ENCODE measurements around the gene MLXIP.
"Not testable (repeated sequence)": the region's sequence is repeated elsewhere in the genome, so short reads cannot be mapped to it uniquely, and the experiment has no call there.

Gene MLXIP

GRCh38 chr12:122078141-122079032, at the start of gene MLXIP:
MLXIP (plus strand) TSS chr12:122078756; CDS start chr12:122078854, 98 bp downstream.
- DNase-seq: peak; percentile 89

GRCh38 chr12:122028905-122029560, 49.5 kb upstream of the MLXIP start:
- peak; percentile 42 for DNase-seq

DNA sequence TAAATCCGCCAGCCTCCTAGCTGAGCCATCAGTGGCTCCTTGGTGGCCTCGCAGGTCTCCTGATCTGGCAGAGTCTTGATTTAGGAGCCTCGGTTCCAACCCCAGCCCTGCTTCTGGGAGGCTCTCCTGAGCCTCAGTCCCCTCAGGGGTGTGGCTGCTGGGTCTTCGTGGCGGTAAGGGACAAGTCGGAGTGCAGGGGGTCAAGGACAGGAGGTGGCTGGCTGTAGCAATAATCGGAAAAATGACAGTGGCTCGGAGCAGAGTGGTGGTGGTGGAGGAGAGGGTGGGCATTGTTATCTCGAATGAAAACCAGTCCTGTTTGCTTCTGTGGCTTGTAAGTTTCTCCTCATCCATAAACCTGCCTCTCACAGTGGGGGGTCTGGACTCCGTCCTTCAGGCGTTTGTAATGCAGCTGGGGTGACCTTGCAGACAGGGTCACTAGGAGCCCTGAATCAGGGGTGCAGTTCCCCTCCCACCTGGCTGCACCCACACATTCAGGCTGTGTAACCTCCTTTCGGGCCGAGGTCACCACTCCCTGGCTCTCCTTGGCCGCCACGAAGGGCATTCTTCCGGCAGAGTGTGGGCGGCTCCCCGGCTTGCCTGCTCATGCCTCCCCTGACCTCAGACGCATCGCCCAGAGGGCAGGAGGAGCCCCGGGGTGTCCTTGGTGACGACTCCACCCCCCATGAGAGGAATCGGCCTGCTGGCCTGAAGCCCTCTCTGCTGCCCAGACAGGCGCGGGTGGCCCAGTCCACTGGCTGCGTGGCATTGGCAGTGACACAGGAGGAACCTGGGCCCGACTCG, 48.7 kb upstream of the MLXIP start:
- no peak for DNase-seq

GRCh38 chr12:122030424-122031035, 48.0 kb upstream of the MLXIP start:
- no peak for DNase-seq

- DNase-seq: no peak
Observed at GRCh38 chr12:122031342-122032216, 47.0 kb upstream of the MLXIP start.

- no peak for DNase-seq
Observed at GRCh38 chr12:122032580-122032979, 46.0 kb upstream of the MLXIP start.

GRCh38 chr12:122035292-122035691, 43.3 kb upstream of the MLXIP start:
- no peak for DNase-seq

DNA sequence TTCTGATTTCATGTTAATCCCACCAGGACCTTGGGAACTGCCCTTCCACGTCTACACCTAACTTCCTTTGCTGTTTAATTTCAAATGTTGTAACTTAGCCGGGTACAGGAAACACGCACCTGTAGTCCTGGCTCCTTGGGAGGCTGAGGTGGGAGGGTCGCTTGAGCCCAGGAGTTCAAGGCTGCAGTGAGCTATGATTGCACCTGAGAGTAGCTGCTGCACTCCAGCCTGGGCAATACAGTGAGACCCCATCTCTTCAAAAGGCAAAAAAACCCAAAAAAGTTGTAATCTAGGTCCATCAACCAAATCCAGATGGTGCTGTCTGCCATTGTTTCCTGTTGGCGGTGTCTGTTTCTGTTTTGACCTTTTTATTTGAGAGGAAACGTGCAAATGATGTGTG, 42.4 kb upstream of the MLXIP start:
- DNase-seq: no peak

DNA sequence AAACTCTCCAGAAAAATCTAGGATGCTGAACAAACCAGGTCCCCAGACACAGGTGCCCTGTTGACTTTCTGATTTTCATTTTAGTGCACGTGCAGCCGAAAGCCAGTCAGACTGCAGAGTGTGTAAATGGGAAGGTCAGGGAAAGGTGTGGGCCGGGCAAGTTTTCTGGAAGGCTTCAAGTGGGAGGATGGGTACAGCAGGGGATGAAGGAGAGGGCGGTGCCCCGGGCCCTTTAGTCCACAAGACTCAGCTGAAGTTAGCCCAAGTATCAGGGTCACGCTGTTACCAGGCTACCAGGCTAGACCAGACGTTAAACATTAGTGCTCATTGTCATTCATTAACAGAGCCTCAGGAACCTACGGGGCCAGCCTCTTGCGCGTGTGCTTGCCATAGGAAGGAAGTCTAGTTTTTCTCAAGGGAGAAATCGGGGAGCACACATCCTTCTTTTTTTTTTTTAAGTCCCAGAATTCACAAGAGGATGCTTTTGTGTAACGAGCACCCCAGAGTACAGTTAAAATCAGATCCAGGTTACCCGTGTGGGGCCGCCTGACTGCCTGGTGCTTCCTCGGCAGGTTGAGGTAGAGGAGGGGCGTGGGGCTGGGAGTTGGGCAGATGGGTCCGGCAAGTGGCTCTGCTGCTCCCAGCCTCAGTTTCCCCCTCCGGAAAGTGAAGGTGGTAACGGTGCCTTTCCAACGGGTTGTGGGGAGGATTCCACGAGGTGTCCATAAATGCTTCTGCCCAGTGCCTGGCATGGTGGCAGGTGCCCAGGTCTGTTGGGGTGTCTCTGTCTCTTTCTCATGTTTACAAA, 37.8 kb upstream of the MLXIP start:
- no peak for DNase-seq

DNA sequence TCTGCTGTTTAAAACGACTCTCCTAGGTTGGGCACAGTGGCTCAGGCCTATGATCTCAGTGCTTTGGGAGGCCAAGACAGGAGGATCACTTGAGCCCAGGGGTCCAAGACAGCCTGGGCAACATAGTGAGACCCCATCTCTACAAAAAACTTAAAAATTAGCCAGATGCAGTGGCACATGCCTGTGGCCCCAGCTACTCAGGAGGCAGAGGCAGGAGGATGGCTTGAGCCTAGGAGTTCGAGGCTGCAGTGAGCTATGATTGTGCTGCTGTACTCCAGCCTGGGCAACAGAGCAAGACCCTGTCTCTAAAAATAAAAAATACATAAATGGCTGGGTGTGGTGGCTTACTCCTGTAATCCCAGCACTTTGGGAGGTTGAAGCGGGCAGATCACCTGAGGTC, 37.1 kb upstream of the MLXIP start:
- not testable (repeated sequence) for DNase-seq

DNA sequence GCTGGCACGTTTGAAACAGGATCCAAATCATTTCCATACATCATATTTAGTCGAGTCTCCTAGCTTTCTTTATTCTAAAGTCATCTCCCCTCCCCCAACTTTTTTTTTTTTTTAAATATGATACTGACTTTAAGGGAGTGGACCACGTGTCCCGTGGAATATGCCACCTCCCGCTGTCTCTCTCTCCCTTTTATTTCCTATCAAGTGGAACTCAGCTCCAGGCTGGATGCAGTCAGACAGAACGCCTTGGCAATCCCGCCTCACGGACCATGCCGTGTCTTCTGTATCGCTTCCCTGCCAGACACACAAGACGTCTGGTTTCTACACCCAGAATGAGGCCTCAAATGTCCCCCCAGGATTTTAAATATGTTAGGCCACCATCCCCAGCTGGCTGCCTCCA, 35.6 kb upstream of the MLXIP start:
- DNase-seq: no peak

DNA sequence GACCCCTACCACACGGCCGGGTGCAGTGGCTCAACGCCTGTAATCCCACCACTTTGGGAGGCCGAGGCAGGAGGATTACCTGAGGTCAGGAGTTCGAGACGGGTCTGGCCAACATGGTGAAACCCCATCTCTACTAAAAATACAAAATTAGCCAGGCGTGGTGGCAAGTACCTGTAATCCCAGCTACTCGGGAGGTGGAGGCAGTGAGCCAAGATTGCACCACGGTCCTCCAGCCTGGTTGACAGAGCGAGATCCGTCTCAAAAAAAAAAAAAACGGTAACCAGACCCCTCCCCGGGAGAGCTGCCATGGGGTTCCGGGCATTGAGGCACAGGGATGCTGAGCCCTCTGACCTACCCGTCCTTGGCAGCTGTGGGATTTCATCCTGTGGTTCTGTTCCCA, 35.1 kb upstream of the MLXIP start:
- no peak for DNase-seq

GRCh38 chr12:122045262-122045661, 33.3 kb upstream of the MLXIP start:
- no peak for DNase-seq

DNA sequence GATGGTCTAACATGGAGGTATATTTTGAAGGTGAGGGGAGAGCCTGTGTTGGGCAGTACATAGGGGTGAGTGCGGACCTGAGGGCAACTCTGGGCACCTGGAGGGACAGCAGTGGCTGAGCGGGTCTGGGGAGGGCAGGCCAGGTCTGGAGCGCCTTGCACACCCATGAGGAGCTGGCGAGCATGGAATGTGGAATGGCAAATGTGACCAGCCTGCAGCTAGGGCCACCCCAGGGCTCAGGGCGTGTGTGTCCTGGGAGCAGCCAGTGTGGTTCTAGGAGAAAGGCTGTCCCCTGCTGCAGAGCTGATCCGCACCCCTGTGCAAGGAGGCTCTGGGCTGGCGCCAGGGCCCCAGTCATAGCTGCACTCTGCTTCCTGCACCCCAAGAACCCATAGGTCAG, 32.4 kb upstream of the MLXIP start:
- no peak for DNase-seq

- DNase-seq: no peak
Observed at GRCh38 chr12:122048151-122048550, 30.4 kb upstream of the MLXIP start.

DNA sequence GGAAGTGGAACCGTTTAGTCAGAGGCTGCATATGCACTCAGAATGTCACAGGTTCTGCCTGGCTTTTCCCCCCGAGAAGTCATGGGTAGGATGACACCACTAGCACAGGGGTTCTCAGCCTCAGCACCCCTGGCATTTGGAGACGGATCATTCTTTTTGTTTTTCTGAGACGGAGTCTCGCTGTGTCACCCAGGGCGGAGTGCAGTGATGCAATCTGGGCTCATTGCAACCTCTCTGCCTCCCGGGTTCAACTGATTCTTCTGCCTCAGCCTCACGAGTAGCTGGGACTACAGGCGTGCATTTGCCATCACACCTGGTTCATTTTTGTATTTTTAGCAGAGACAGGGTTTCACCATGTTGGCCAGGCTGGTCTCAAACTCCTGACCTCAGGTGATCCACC, 28.7 kb upstream of the MLXIP start:
- no peak for DNase-seq

GRCh38 chr12:122050706-122051105, 27.9 kb upstream of the MLXIP start:
- no peak for DNase-seq

GRCh38 chr12:122051231-122051876, 27.2 kb upstream of the MLXIP start:
- DNase-seq: no peak

DNA sequence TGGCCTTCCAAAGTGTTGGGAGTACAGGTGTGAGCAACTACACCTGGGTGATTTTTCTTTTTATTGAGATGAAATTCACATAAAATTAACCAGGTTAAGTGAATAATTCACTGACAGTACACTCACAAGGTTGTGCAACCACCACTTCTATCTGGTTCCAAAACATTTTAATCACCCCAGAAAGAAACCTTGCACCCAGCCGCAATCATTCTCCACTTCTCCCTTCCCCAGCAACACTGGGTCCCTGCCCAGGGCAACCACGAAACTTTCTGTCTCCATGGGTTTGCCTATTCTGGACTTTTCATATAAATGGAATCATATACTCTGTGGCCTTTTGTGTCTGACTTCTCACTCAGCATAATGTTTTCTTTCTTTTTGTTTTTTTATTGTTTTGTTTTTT, 26.3 kb upstream of the MLXIP start:
- no peak for DNase-seq

GRCh38 chr12:122054842-122055520, 23.6 kb upstream of the MLXIP start:
- DNase-seq: no peak

All from CD4-positive, alpha-beta T cell treated with Interferon gamma for 1 hour (primary cell).